H1 (cell line): ENCODE measurements around the gene SEMA3B. TPM values are rescaled to one million over a fixed set of nuclear protein-coding genes. Genes with fewer than 3 reads are reported as not detected.

ENCODE experiments used
- CEBPB ChIP-seq: IDR thresholded peaks from 2 replicates; pipeline ENCODE4 v1.6.1; 2012; ENCODE audit warnings: low read depth, low read length
- EZH2 ChIP-seq: fragments of 200-600 bp; sonication (generic); IDR thresholded peaks from 2 replicates; pipeline ENCODE4 v1.7.1; 2012; ENCODE audit warnings: low read depth, mild to moderate bottlenecking, moderate library complexity, low read length, inconsistent platforms; ENCODE audit not compliant: severe bottlenecking
- GABPA ChIP-seq: IDR thresholded peaks from 2 replicates; pipeline ENCODE4 v1.6.1; 2011; ENCODE audit warnings: mild to moderate bottlenecking, low read length, moderate library complexity, borderline replicate concordance; ENCODE audit not compliant: insufficient read depth
- POLR2A ChIP-seq, 2 experiments: IDR thresholded peaks; 1 replicate in 1 of 2; 2 replicates in 1 of 2; pipeline ENCODE4 v1.6.1; 2011; ENCODE audit warnings: low read depth in 2 of 2, low read length in 2 of 2, mild to moderate bottlenecking in 2 of 2; ENCODE audit errors: control extremely low read depth in 1 of 2
- RBBP5 ChIP-seq: IDR thresholded peaks from 2 replicates; pipeline ENCODE4 v1.7.1; 2012; ENCODE audit warnings: low read depth, mild to moderate bottlenecking, inconsistent platforms, low read length, moderate library complexity, borderline replicate concordance
- SUZ12 ChIP-seq: fragments of 200-600 bp; sonication (generic); IDR thresholded peaks from 2 replicates; pipeline ENCODE4 v1.6.1; 2012; ENCODE audit warnings: mild to moderate bottlenecking, inconsistent platforms, low read length, moderate library complexity, mixed read lengths
- TAF1 ChIP-seq: IDR thresholded peaks from 2 replicates; pipeline ENCODE4 v1.6.1; 2011; ENCODE audit warnings: mild to moderate bottlenecking, low read depth, low read length
- TAF7 ChIP-seq: optimal IDR thresholded peaks from 2 replicates; pipeline ENCODE3; 2011; ENCODE audit warnings: low read depth, mild to moderate bottlenecking, inconsistent platforms, low read length, moderate library complexity, borderline replicate concordance
- TBP ChIP-seq: IDR thresholded peaks from 2 replicates; pipeline ENCODE4 v1.6.1; 2011; ENCODE audit warnings: low read depth, low read length, improper control_type of control experiment
- polyA plus RNA-seq, 7 experiments: library from polyadenylated mRNA; depleted of rRNA in 3 of 7; stranded (reverse) in 5 of 7; unstranded in 2 of 7; fragments of >200 nt in 5 of 7; fragments of 200-250 nt in 2 of 7; gene quantifications; 1 replicate in 5 of 7; 2 replicates in 1 of 7; 4 replicates in 1 of 7; pipeline versions ENCODE4 v1.2.1 to v1.2.3, GENCODE V29; 2011 to 2013; ENCODE audit warnings: missing spikeins in 2 of 7, mixed read lengths in 2 of 7
- total RNA-seq: library from RNA; stranded (reverse); fragmentation: NEBNext Ultra II Directional; extraction: Animal tissue kit (Norgen Biotek cat#: 25700); gene quantifications from 2 replicates; pipeline ENCODE4 v1.2.1, GENCODE V29; 2021
- TF ChIP-seq, protein P1 (sequence below): fragments of 300-600 bp; sonication (generic); IDR thresholded peaks from 2 replicates; pipeline ENCODE4 v1.7.1; 2012; ENCODE audit warnings: low read length, moderate library complexity, mild to moderate bottlenecking, inconsistent platforms; ENCODE audit not compliant: insufficient replicate concordance

Gene SEMA3B
- total and polyA plus RNA-seq, 2 of the 8 experiments (the other 6 are each of a cell fraction or from before 2014, with no cell fraction given) = 3.0 to 4.7 TPM

DNA sequence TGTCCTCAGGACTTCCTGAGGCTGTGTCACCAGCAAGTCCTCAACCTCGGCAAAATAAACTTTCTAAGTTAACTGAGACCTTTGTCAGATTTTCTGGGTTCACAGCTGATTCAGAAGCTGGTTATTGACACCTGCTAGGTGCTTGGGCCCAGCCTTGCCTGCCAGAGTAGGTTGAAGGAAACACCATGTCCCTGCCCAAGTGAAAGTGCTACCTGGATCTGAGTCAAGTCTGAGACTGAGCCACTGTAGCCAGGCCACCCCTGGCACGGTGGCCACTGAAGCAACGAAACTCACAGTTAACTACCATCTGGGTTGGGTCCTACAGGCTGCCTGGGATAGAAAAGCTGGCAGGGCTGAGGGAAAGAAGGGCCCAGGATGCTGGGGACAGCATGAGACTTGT, 45.4 kb downstream of the SEMA3B start (continued):
- TF ChIP-seq, protein P1, sequence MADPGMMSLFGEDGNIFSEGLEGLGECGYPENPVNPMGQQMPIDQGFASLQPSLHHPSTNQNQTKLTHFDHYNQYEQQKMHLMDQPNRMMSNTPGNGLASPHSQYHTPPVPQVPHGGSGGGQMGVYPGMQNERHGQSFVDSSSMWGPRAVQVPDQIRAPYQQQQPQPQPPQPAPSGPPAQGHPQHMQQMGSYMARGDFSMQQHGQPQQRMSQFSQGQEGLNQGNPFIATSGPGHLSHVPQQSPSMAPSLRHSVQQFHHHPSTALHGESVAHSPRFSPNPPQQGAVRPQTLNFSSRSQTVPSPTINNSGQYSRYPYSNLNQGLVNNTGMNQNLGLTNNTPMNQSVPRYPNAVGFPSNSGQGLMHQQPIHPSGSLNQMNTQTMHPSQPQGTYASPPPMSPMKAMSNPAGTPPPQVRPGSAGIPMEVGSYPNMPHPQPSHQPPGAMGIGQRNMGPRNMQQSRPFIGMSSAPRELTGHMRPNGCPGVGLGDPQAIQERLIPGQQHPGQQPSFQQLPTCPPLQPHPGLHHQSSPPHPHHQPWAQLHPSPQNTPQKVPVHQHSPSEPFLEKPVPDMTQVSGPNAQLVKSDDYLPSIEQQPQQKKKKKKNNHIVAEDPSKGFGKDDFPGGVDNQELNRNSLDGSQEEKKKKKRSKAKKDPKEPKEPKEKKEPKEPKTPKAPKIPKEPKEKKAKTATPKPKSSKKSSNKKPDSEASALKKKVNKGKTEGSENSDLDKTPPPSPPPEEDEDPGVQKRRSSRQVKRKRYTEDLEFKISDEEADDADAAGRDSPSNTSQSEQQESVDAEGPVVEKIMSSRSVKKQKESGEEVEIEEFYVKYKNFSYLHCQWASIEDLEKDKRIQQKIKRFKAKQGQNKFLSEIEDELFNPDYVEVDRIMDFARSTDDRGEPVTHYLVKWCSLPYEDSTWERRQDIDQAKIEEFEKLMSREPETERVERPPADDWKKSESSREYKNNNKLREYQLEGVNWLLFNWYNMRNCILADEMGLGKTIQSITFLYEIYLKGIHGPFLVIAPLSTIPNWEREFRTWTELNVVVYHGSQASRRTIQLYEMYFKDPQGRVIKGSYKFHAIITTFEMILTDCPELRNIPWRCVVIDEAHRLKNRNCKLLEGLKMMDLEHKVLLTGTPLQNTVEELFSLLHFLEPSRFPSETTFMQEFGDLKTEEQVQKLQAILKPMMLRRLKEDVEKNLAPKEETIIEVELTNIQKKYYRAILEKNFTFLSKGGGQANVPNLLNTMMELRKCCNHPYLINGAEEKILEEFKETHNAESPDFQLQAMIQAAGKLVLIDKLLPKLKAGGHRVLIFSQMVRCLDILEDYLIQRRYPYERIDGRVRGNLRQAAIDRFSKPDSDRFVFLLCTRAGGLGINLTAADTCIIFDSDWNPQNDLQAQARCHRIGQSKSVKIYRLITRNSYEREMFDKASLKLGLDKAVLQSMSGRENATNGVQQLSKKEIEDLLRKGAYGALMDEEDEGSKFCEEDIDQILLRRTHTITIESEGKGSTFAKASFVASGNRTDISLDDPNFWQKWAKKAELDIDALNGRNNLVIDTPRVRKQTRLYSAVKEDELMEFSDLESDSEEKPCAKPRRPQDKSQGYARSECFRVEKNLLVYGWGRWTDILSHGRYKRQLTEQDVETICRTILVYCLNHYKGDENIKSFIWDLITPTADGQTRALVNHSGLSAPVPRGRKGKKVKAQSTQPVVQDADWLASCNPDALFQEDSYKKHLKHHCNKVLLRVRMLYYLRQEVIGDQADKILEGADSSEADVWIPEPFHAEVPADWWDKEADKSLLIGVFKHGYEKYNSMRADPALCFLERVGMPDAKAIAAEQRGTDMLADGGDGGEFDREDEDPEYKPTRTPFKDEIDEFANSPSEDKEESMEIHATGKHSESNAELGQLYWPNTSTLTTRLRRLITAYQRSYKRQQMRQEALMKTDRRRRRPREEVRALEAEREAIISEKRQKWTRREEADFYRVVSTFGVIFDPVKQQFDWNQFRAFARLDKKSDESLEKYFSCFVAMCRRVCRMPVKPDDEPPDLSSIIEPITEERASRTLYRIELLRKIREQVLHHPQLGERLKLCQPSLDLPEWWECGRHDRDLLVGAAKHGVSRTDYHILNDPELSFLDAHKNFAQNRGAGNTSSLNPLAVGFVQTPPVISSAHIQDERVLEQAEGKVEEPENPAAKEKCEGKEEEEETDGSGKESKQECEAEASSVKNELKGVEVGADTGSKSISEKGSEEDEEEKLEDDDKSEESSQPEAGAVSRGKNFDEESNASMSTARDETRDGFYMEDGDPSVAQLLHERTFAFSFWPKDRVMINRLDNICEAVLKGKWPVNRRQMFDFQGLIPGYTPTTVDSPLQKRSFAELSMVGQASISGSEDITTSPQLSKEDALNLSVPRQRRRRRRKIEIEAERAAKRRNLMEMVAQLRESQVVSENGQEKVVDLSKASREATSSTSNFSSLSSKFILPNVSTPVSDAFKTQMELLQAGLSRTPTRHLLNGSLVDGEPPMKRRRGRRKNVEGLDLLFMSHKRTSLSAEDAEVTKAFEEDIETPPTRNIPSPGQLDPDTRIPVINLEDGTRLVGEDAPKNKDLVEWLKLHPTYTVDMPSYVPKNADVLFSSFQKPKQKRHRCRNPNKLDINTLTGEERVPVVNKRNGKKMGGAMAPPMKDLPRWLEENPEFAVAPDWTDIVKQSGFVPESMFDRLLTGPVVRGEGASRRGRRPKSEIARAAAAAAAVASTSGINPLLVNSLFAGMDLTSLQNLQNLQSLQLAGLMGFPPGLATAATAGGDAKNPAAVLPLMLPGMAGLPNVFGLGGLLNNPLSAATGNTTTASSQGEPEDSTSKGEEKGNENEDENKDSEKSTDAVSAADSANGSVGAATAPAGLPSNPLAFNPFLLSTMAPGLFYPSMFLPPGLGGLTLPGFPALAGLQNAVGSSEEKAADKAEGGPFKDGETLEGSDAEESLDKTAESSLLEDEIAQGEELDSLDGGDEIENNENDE = no peak
- TF ChIP-seq CEBPB (no peak), GABPA (no peak), EZH2 (no peak), TAF7 (no peak), SUZ12 (no peak), TBP (no peak), RBBP5 (no peak), TAF1 (no peak), POLR2A (IDR thresholded peaks at IDR 0.05; ENCODE audit: control extremely low read depth in 1 of 2, low read depth in 2 of 2, low read length in 2 of 2) (no peak)
